GM19238 (cell line): ENCODE measurements around the gene STN1.
"Not testable (repeated sequence)": the region's sequence is repeated elsewhere in the genome, so short reads cannot be mapped to it uniquely, and the experiment has no call there.

Experiments
- DNase-seq: peaks from one replicate; pipeline ENCODE4 v3.0.0; 2011; ENCODE audit warnings: low spot score; ENCODE audit not compliant: insufficient read length

Gene STN1

GRCh38 chr10:103845346-103845745 lies 72.6 kb downstream of the STN1 start:
- not testable (repeated sequence) for DNase-seq

GRCh38 chr10:103843854-103844570 lies 74.0 kb downstream of the STN1 start:
- no peak for DNase-seq

GRCh38 chr10:103843045-103843444 lies 74.9 kb downstream of the STN1 start:
- no peak for DNase-seq

GRCh38 chr10:103842605-103843004 lies 75.4 kb downstream of the STN1 start:
- no peak for DNase-seq

GRCh38 chr10:103841519-103841918 lies 76.5 kb downstream of the STN1 start:
- no peak for DNase-seq

- no peak for DNase-seq
Measured at GRCh38 chr10:103840740-103841070, 77.3 kb downstream of the STN1 start.

- DNase-seq = no peak
Measured at GRCh38 chr10:103839872-103840739, 77.9 kb downstream of the STN1 start.

GRCh38 chr10:103839519-103839871 lies 78.5 kb downstream of the STN1 start:
- DNase-seq = no peak

GRCh38 chr10:103838862-103839518 lies 79.0 kb downstream of the STN1 start:
- no peak for DNase-seq

GRCh38 chr10:103838070-103838395 lies 80.0 kb downstream of the STN1 start:
- DNase-seq = no peak

GRCh38 chr10:103837370-103838069 lies 80.5 kb downstream of the STN1 start:
- no peak for DNase-seq

- DNase-seq = no peak
Measured at GRCh38 chr10:103836861-103837260, 81.1 kb downstream of the STN1 start.

GRCh38 chr10:103836273-103836672 lies 81.7 kb downstream of the STN1 start:
- DNase-seq = no peak

GRCh38 chr10:103835096-103836050 lies 82.6 kb downstream of the STN1 start:
- DNase-seq = no peak

GRCh38 chr10:103834436-103835095 lies 83.4 kb downstream of the STN1 start:
- DNase-seq = no peak

- no peak for DNase-seq
Measured at GRCh38 chr10:103833731-103834365, 84.1 kb downstream of the STN1 start.

GRCh38 chr10:103832806-103833205 lies 85.2 kb downstream of the STN1 start:
- DNase-seq = no peak
